HG03378 (cell line): Measurements from ENCODE around the gene SNX25.
A peak's percentile ranks its signal among the peaks of the same experiment; 100 is the strongest.
"Not testable (repeated sequence)": the region's sequence is repeated elsewhere in the genome, so short reads cannot be mapped to it uniquely, and the experiment has no call there.

Experiments used
- ATAC-seq: cut with Tn5 transposase; IDR thresholded peaks from one replicate; pipeline ENCODE4 v1.9.1; 2021; ENCODE audit warnings: mild to moderate bottlenecking, moderate library complexity; ENCODE audit not compliant: unreplicated experiment

Gene SNX25

DNA sequence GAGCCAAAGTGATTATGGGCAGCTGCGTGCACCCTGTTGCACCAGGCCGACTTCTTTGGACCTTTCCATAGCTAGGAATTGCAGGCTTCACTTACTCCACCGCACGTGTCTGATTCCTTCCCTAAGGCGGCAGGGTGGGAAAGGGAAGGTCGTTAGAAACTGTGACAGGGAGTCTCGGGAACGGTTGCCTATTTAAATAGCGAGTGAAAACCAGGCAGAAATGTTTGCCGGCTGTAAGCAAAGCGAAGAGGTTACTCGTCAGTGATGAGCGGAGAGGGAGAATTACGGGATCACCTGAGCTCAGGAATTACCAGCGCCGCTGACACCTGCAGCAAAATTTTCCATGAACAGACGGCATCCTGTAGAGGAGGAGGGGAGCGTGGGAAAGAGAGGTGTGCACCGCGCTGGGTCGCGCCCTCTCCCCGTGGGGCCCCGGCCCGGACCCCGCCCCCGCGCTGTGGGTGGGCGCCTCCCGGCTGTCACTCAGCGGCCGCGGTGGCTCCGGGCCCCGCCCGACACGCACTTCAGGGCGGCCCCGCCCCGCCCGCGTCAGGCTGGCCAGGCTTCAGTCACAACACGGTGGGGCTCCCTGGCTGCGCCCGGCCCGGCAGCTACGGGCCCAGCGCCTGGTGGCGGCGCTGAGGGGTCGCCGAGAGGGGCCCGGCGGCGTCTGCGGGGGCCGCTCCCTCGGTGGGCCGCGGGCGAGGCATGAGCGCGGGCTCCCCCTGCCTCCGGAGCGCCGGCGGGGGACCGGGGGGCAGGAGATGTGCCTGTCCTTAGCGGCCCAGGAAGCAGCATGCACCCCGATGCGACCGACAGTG, at the start of gene SNX25:
SNX25 (plus strand) TSS at position 568 of the 821 bp plus-strand sequence; CDS start at position 797, 229 bp downstream.
- ATAC-seq = peak; percentile 45

- ATAC-seq = peak; percentile 98
Measured at GRCh38 chr4:185165605-185166063, 43.8 kb upstream of the SNX25 start.

DNA sequence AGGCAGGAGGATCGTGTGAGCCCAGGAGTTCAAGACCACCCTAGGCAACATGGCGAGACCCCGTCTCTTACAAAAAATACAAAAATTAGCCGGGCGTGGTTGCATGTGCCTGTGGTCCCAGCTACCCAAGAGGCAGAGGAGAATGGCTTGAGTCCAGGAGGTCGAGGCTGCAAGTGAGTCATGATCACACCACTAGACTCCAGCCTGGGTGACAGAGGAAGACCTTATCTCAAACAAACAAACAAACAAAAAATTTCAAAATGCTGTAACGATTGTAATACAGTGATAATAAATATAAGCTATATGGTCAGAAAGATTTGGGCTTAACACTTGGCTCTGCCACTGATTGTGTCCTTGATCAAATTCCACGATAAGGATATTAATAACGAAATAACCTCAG, 42.2 kb upstream of the SNX25 start:
- ATAC-seq = no peak

- ATAC-seq = peak; percentile 88
Measured at GRCh38 chr4:185171373-185172071, 37.9 kb upstream of the SNX25 start.

DNA sequence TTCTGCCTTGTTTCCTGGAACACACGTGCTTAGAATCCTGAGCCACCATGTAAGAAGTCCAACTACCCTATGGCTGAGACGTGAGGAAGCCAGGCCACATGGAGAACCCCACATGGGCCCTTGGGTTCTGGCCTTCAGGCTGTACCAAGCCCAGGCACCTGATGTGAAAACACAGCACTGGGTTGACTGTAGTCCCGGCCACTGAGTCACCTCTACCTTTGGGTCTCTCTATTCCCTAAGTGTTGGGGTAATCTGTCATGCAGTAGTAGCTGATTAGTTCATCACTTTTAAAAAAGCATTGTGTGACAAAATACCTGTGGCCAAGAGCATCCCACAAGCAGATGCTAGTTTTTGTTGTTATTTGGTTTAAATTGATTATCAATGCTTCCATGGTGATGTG, 29.9 kb upstream of the SNX25 start:
- no peak for ATAC-seq

GRCh38 chr4:185182239-185182638, 27.2 kb upstream of the SNX25 start:
- no peak for ATAC-seq

DNA sequence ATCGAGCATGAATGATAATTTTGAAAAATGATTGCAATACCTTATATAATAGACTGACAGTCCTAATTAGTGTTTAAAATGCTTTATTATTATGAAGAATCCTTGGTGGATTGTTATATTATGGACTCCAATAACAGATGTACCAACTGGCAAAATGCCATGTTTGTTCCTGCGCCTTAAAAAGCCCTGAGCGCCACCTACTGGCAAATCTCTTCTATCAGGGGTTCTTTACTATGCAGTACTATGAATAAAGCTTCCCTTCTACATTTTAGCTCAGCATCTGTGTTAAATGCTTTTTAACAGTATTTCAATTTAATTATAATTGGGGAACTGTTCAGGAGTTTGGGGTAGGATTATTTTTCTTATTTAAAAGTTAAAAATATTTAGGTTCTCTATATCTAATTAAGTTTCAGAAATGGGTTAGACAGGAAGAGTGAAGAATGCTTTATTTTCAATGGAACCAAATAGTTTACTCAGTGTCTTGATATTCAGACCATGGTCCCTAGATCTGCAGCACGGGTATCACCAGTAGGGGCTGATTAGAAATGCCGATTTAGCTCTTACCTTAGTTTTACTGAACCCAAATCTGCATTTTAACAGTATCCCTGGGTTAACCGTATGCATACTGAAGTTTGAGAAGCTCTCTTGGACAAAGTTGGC, 25.6 kb upstream of the SNX25 start:
- ATAC-seq = peak; percentile 49

- no peak for ATAC-seq
Measured at GRCh38 chr4:185186769-185187168, 22.6 kb upstream of the SNX25 start.

- no peak for ATAC-seq
Measured at GRCh38 chr4:185189606-185190305, 19.6 kb upstream of the SNX25 start.

- ATAC-seq = no peak
Measured at GRCh38 chr4:185190306-185190856, 19.0 kb upstream of the SNX25 start.

DNA sequence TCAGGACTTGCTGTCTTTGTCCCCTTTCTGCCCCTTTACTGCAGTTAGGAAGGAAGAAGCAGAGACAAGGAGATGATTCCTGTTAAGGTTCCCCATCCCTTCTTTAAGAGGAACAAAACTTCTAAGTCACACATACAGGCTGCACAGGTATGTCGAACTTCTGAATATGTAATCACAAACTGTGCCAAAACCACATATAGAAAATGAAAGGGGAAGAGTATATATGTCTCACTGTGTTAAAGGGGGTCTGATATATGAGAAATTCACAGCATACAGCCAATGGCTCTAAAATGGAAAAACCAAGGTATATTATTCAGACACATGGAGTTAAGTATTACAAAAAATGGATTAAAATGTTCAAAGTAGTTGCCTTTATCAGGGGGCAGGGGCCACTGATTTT, 17.3 kb upstream of the SNX25 start:
- peak; percentile 88 for ATAC-seq

GRCh38 chr4:185194924-185195888, 14.2 kb upstream of the SNX25 start:
- ATAC-seq = no peak

DNA sequence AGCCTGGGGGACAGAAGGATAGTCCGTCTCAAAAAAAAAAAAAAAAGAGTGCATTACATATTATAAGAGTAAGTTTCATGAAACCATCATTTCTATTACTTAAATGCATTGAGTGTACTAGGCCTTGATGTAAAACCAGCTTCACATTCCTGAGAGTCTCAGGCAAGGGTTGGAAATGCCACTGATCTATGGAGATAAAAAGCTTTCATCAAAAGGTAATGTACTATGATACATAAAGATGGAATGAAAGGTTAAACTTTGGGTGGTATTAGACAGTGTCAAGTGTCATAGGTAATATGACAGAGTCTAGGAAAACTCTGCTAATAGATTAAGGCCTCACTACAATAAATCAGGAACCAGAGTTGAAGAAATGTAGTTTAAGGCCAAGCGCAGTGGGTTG, 13.0 kb upstream of the SNX25 start:
- ATAC-seq = no peak

- ATAC-seq = not testable (repeated sequence)
Measured at GRCh38 chr4:185198189-185198588, 11.2 kb upstream of the SNX25 start.

DNA sequence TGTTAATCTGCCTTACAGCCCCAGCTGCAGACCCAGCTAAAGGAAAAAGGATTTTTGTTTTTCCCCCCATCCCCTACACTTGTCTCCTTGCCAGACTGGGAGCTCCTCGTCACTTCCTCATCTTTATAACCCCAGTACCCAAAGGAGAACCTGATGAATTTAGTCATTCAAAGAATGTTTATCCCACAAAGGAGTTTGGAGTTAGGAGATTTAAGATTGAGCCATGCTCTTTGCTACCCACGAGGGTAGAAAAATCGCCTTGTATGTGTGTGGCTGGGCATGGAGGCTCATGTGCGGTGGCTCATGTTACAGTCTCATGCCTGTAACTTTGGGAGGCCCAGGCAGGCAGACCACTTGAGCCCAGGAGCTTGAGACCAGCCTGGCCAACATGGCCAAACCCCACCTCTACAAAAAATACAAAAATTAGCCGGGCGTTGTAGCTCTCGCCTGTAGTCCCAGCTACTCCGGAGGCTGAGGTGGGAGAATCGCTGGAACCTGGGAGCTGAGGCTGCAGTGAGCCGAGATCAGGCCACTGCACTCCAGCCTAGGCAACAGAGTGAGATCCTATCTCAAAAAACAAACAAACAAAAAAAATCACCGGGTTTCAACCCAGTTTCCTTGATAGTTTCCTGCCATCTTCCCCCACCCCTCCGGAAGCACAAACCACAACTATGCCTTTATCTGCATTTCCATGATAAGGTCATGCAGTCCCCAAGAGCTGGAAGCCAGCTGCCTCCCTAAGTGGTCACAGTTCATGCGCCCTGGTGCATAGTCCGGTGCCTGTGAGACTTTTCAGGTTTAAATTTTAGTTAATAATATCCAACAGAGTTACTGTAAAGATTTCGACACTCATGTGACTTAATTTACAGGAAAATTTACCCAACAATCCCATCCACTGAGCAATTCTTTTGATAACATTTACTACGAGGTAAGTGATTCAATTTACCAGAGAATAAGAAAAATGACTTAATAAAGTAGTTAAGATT, 7.1 kb upstream of the SNX25 start:
- ATAC-seq = no peak

DNA sequence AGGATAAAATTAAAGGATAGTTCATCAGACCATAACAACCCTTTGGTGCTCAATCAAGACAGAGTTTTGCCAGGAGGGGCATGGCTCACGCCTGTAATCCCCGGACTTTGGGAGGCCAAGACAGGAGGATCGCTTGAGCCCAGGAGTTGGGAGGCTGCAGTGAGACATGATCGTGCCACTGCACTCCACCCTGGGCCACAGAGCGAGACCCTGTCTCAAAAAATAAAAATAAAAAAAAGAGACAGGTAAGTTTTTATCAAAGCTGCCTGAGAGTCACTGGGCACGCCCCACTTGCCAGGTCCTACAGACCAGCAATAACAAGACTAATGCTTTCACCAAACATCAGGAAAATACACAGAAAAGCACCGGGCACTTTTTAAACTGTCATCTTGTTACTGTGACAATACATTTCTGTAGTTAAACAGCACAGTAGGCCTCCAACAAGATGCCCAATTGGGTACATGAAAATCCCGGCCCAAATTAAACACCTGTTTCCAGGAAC, 6.4 kb upstream of the SNX25 start:
- ATAC-seq = peak; percentile 7

DNA sequence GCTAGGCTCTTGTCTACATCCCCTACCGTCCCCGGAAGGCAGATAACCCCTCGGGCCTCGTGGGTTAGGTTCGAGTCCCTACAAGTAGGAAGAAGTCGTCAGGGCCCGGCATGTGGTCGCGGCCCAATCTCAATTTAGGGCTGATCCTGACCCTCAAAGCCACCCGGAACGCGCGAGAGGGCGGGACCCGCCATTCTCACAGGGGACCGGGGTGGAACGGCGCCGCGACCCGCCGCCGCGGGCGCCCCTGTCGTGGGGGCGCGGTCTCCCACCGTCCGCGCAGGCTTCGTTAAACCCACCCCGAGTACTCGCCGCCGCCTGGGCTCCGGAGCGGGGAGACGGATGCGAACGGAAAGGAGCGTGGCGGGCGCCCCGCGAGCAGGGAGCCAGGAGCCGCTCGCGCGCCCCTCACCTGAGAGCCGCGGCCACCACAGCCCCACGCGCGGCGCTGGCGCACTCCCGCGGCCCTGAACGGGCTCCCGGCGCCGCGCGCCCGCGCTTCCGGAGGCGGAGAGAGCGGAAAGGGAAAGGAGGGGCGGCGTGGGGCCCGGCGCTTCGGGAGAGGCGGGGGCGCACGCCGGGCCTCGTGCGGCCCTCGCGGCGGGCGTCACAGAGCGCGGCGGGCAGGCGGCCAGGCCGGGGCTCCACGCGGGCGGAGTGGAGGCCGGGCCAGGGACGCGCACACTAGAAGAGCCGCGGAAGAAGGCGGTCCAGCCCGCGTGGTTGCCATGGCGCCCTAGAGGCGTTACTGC, 5.7 kb upstream of the SNX25 start, which contains the start of gene CFAP97:
CFAP97 (minus strand) TSS at position 515 of the 752 bp plus-strand sequence. CDS start 12,804 bp downstream, outside the sequence.
- peak; percentile 62 for ATAC-seq
